Dedifferentiated amniotic fluid mesenchymal stem cell (primary cell): ENCODE results near the gene ICOSLG.
"Not testable (repeated sequence)": the region's sequence is repeated elsewhere in the genome, so short reads cannot be mapped to it uniquely, and the experiment has no call there.

Source experiments
- DNase-seq: peaks from one replicate; pipeline ENCODE4 v3.0.0-alpha.2; 2016; ENCODE audit errors: extremely low spot score

Gene ICOSLG

DNA sequence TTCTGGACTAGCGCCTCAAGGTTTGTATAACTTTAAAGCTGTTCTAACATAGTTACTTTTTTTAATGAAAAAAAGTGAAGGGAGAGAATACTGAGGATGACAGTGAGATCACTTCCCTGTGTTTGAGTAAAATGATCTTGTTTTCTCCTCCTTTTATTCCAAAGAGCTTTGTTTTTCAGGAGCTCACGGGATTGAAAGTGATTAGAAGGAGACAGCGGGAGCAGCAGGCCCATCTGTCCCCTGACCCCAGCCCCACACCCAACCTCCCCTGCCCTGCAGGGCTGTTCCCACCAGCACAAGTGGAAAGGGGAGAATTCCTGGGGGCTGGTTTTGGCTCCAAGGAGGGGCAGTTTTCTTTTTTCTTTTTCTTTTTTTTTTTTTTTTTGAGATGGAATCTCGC, 23.0 kb upstream of the ICOSLG start:
- DNase-seq: no peak

DNA sequence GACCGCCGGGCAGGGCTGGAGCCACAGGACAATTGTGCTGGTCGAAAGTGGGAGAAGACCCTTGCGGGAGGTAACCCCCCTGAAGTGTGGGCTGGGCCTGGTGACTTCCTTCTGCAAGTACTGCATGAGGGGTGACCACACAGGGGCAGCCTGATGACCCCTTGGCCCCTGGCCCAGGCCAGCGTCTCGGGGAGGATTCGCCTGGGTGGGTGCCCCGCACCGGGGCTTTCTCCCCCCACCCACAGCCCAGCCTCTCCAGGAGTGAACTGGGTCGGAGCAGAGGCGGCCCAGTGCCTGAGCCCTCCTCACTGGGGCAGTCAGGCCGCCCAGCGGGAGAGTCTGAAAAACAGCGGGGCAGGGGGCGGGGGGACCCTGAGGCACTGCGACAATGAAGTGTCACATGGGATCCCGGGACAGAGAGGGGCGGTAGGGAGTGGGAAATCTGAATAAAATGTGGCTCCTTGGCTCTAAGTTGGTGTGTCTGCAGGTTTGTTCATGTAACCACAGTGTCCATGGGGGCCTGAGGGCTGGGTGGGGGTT, 22.5 kb upstream of the ICOSLG start:
- no peak for DNase-seq

GRCh38 chr21:44262338-44263056, 21.8 kb upstream of the ICOSLG start:
- no peak for DNase-seq

GRCh38 chr21:44261675-44262295, 21.0 kb upstream of the ICOSLG start, which contains the start of gene DNMT3L:
Gene DNMT3L (minus strand): TSS chr21:44261897. CDS start chr21:44261259, 638 bp downstream.
- DNase-seq: no peak

DNA sequence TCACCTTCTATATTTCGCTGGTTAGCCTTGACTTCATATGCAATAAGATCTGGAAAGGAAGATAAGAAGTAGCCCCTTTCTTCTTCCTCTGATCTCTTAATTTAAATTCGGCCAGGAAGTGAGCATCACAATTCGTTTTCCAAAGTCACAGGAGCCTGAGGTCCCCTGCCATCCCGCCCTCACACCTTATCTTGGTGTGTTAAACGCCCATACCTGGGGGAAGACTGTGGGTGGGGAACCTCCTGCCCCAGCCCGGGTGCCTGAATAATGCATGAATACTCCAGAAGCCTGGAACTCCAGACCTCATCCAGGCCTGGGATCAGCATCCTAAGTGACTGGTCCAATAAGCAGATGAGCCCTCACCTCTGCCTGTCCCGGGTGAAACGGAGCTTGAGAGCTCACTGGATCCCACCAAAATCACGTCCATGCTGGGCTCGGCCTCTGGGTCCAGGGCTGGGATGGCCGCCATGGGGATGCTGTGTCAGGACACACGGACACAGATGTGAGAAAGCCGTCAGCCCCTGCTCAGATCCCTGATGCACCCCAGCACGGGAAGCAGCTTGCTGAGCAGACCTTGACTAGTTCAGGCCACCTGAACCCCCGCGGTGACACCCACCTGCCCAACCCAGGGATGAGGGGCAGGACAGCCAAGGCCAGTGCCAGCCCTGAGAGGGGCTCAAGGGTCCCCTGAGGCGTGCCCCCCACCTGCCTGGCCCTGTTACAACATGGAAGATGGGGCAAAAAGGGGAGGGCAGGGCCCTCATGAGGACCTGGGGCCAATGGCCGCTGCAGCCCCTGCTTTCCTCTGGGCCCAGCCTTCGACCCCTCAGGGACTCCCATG, 20.3 kb upstream of the ICOSLG start:
- no peak for DNase-seq

DNA sequence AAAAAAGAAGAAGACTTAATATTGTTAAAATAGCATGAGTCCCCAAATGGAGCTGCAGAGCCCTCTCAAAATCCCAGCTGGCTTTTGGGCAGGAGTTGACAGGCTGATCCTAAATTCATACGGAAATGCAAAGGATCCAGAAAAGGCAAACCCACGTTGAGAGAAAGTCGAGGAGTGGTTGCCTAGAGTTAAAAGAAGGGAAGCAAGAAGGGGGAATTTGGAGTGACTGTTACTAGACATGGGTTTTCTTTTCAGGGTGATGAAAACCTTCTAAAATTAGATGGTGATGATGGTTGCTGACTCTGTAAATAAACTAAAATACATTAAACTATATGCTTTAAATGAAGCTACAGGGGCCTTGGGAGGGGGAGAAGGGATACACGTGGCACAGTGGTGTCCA, 19.3 kb upstream of the ICOSLG start:
- DNase-seq: no peak

- DNase-seq: no peak
Observed at GRCh38 chr21:44259082-44259705, 18.5 kb upstream of the ICOSLG start.

GRCh38 chr21:44258056-44258725, 17.4 kb upstream of the ICOSLG start:
- no peak for DNase-seq

- DNase-seq: no peak
Observed at GRCh38 chr21:44255511-44255981, 14.8 kb upstream of the ICOSLG start.

GRCh38 chr21:44253832-44254710, 13.3 kb upstream of the ICOSLG start:
- no peak for DNase-seq

GRCh38 chr21:44249204-44250037, 8.7 kb upstream of the ICOSLG start:
- not testable (repeated sequence) for DNase-seq

- DNase-seq: not testable (repeated sequence)
Observed at GRCh38 chr21:44247904-44248303, 7.2 kb upstream of the ICOSLG start.

- not testable (repeated sequence) for DNase-seq
Observed at GRCh38 chr21:44243980-44244379, 3.2 kb upstream of the ICOSLG start.

- not testable (repeated sequence) for DNase-seq
Observed at GRCh38 chr21:44241281-44241680, 538 bp upstream of the ICOSLG start.

DNA sequence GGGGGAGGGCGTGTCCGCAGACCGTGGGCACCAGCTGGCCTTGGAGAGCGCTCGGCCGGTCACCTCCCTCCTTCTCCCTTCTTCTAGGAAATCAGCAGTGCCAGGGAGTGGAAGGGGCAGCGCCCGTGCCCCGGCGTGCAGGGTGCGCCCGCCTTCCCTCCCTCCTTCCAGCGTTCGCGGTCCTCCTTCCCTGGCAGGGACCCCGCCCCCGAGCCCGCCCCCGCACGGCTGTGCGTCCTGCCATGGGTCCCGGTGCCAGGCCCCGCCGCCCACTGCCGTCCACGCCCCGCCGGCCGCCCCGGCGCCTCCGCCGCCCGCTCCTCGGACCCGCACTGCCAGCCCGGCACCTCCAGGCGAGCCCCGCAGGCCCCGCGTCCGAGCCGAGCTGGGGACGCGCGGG, 390 bp downstream of the ICOSLG start:
- not testable (repeated sequence) for DNase-seq

DNA sequence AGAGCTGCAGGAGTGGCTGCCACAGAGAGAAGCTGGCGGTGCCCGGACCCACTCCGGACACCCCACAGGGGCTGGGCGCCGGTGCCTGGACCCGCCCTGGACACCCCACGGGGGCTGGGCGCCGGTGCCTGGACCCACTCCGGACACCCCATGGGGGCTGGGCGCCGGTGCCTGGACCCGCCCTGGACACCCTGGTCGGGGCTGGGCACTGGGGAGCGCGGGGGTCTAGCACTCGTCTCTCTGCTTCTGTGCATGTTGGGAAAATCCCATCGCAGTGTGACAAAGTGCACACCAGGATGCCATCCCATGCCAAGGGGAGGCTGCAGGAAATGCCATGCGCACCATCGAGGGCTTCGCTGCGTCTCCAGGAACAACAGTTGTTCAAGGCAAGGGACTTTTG, 11.2 kb downstream of the ICOSLG start:
- not testable (repeated sequence) for DNase-seq

DNA sequence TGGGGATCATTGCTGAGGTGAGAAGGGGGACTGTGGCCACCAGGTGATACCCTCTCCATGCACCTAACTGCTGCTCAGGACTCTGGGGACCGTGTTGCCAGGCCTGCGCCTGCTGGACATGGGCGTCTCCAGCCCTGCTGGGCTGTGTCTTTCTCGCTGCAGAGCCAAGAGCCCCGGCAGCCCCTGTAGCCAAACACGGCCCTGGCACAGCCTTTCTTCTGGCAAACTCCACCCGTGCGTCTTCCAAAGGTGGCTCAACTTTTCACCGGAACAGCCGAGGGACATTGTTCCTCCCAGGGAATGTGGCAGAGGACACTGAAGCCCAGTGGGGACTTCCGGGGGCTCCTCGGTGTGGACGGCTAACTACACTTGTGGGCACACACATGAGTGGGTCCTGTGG, 12.6 kb downstream of the ICOSLG start:
- DNase-seq: not testable (repeated sequence)

GRCh38 chr21:44227614-44228013, 13.1 kb downstream of the ICOSLG start:
- DNase-seq: not testable (repeated sequence)

DNA sequence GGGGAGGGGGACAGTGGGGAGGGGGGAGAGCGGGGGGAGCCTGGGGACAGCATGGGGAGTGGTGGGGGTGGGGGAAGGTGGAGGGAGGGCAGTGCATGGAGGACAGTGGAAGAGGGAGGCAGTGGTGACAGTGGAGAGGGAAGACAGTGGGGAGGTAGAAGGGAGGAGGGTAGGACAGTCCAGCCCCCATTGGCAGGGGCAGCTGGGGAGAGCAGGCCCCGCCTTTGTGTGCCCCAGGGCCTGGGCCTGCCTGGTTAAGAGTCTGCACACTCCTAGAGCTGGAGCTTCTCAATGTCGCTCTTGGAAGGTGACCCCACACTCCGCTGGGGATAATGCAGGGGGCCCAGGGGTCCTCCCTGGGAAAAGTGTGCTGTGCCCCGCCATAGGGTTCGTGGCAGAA, 15.1 kb downstream of the ICOSLG start:
- not testable (repeated sequence) for DNase-seq
